Measurements from ENCODE around the gene GRM2.

Gene GRM2

GRCh38 chr3:51704511-51704950 is 2.3 kb upstream of the GRM2 start:
- in situ Hi-C loops (cut with HindIII; ENCODE audit: low sequenced_read_pairs): no loop called here

DNA sequence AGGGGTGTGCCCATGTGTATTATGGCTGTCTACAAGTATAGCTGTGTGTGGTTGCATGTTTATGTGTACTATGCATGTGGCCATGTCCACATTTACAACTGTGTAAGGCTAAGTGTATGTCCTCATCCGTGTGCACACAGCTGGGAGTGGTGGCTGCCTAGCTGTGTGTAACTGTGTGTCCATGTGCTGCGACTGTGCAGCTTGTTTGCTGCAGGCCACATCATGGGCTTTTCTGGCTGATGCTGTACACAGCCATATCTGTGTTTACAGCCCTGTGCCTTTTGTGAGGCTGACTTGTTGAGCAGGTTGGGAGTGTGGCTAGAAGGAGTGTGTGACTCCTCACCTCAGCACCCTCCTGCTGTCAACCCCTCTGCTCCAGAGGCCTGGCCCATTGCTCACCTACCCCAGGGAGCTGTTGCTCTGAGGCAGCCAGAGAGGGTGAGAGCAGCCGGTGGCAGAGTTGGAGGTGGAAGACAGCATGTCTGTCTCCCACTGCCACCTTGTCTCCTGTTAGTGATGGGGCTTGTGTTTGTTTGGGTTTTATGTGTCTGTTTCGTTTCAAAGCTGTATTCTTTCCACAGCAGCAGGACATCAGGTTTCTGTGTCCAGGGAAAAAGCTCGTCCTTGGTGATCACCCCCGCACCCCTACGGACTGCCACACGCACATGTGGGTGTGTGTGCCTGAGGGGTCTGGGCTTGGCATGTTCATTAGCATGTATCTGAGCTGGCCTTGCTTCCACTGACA is 1.4 kb upstream of the GRM2 start:
- in situ Hi-C loops (cut with HindIII; ENCODE audit: low sequenced_read_pairs): no loop called here

DNA sequence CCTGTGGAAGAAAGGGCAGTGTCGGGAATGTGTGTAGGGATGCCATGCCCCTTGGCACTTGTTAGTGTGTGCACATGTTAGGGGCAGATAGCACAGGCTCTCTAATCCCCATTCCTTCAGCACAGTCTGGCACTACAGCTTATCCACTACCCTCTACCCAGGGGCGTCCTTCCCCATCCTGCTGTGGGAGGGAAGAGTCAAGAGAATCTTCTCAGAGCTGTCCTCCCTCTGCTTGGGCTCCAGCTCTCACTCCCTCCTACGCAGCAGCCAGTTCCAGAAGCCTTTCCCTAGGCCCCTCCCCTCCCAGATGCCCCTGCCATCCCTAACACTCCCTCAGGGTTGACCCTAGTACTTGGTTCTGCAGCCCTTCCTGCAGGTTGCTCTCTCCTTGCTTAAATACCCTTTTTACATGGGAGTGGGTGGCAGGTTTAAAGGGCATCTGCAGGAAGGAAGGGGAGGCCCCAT is 815 bp upstream of the GRM2 start:
- in situ Hi-C loops (cut with HindIII; ENCODE audit: low sequenced_read_pairs): no loop called here

DNA sequence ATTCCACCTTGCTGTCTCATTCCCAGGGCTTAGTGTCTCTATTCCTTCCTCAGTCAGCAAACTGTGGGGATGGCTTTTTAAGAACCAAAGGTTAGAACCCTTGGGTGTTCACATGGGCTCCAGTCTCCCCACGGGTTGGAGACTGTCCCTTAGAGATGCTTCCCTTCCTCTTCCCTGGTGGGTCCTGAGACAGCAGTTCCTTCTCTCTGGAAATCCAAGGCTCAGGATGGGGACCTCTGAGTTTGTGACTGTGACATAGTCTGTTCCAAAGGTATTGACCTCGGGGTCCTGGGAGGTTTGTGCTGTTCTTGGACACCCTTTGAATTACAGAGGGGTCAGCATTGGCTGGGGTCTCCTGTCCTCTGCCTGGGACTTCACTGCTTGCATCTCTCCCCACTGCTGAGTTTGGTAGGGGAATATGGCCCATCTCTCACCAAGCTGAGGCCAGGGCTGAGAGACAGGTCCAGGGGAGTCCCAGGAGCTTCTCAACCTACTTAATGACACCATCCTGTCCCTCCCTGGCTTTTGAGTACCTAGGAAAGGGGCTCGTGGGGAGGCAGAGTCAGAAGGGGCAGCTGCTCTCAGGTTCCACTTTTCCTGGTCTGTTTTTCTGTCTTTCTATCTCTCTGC is 1.5 kb downstream of the GRM2 start:
- in situ Hi-C loops (cut with HindIII; ENCODE audit: low sequenced_read_pairs): no loop called here

DNA sequence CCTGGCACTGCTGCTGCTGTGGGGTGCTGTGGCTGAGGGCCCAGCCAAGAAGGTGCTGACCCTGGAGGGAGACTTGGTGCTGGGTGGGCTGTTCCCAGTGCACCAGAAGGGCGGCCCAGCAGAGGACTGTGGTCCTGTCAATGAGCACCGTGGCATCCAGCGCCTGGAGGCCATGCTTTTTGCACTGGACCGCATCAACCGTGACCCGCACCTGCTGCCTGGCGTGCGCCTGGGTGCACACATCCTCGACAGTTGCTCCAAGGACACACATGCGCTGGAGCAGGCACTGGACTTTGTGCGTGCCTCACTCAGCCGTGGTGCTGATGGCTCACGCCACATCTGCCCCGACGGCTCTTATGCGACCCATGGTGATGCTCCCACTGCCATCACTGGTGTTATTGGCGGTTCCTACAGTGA is 2.1 kb downstream of the GRM2 start:
- in situ Hi-C loops (cut with HindIII; ENCODE audit: low sequenced_read_pairs): no loop called here

DNA sequence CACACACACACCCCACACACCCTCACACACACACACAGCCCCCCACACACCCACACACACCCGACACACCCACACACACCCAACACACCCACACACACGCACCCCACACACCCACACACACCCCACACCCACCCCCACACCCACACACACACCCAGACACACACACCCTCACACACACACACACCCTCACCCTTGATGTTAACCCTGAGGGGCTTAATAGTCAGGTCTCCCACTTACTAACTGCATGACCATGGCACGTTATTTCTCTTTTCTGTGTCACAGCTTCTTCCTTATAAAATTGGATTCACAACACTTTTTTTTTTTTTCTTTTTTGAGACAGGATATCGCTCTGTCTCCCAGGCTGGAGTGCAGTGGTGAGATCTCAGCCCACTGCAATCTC is 2.8 kb downstream of the GRM2 start:
- in situ Hi-C loops (cut with HindIII; ENCODE audit: low sequenced_read_pairs): no loop called here

DNA sequence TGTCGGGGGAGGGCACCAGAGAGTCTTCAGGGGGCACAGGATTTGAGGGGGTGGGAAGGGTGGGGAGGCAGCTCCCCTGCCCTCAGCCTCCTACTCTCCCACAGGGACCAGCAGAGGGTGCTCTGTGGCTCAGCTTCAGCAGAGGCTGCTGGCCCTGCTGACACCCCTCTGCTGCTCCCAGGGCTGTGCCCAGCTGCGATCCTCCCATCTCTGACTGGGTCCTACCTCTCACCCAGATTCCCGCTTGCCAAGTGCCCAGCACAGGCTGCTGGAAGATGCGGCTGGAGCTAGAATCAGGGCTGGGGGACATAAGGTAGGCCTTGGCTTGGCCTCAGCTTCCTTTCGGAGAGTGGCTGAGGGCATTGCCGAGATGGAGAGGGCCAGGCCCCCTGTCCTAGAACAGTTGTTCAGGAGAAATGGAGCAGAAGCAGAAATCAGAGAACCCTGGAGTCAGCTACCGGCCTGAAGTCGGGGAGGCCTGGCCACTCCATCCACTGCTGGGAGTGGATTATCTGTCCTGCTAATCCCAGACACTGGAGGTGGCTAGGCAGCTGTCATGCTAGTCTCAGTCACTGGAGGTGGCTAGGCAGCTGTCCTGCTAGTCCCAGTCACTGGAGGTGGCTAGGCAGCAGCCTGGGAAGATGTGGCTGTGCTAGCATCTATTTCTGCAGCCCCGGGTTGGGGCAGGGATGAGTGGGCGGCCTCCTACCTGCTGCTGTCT is 3.9 kb downstream of the GRM2 start:
- in situ Hi-C loops (cut with HindIII; ENCODE audit: low sequenced_read_pairs): no loop called here

DNA sequence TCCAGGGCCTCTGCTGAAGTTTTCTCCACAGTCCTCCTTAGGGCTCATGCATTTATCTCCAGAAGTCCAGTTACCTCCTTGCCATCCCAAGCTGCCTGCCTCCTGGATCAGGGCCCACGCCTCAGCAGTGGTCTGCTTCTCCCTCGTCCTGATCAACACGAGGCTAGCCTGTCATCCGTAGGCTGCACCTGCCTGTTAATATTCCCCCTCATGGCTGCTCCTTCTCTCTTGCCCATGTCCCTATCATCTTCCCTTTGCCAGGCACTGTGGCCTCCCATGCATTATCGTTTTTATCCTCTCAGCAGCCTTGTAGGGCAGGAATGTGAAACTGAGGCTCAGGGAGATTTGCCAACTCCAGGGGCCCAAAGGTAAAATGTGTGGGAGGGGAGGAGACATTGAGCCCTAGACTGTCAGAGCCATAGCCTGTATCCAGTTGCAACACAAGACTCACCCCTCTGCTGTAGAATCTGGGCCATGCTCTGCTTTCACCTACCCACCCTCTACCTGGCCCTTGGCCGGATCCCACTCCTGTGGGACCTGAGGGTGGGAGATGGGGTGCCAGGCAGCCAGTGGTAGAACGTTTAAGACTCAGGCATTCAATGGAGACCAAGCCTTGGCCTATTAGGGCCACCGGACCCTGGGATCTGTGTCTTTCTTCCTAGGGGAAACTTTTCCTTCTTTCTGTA is 4.6 kb downstream of the GRM2 start:
- in situ Hi-C loops (cut with HindIII; ENCODE audit: low sequenced_read_pairs): no loop called here

- in situ Hi-C loops (cut with HindIII; ENCODE audit: low sequenced_read_pairs): no loop called here
Observed at GRCh38 chr3:51712038-51712420, 5.2 kb downstream of the GRM2 start.

- in situ Hi-C loops (cut with HindIII; ENCODE audit: low sequenced_read_pairs): no loop called here
Observed at GRCh38 chr3:51712511-51712931, 5.7 kb downstream of the GRM2 start.

- in situ Hi-C loops (cut with HindIII; ENCODE audit: low sequenced_read_pairs): no loop called here
Observed at GRCh38 chr3:51712963-51713362, 6.1 kb downstream of the GRM2 start.

DNA sequence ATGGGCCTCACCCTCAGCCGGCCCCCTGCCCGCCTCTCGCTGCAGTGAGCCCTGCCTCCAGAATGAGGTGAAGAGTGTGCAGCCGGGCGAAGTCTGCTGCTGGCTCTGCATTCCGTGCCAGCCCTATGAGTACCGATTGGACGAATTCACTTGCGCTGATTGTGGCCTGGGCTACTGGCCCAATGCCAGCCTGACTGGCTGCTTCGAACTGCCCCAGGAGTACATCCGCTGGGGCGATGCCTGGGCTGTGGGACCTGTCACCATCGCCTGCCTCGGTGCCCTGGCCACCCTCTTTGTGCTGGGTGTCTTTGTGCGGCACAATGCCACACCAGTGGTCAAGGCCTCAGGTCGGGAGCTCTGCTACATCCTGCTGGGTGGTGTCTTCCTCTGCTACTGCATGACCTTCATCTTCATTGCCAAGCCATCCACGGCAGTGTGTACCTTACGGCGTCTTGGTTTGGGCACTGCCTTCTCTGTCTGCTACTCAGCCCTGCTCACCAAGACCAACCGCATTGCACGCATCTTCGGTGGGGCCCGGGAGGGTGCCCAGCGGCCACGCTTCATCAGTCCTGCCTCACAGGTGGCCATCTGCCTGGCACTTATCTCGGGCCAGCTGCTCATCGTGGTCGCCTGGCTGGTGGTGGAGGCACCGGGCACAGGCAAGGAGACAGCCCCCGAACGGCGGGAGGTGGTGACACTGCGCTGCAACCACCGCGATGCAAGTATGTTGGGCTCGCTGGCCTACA is 8.5 kb downstream of the GRM2 start:
- in situ Hi-C loops (cut with HindIII; ENCODE audit: low sequenced_read_pairs): no loop called here

- in situ Hi-C loops (cut with HindIII; ENCODE audit: low sequenced_read_pairs): no loop called here
Observed at GRCh38 chr3:51715977-51716294, 9.1 kb downstream of the GRM2 start.

DNA sequence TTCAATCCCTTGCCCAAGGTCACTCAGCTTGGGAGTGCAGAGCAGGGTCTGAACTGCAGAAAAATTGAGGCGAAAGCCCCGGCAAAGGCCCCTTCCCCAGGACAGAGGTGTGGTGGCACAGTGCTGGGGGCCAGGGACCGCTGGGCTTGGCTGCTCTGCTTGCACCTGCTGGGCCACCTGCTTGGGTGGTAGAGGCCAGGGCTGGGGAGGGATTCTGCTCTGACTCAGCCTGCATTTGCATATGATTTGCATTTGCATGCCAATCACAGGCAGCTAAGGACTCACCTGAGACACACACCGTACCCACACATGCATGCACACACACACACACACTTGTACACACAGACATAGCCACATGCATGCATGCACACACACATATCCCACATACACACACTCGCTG is 9.9 kb downstream of the GRM2 start:
- in situ Hi-C loops (cut with HindIII; ENCODE audit: low sequenced_read_pairs): no loop called here

DNA sequence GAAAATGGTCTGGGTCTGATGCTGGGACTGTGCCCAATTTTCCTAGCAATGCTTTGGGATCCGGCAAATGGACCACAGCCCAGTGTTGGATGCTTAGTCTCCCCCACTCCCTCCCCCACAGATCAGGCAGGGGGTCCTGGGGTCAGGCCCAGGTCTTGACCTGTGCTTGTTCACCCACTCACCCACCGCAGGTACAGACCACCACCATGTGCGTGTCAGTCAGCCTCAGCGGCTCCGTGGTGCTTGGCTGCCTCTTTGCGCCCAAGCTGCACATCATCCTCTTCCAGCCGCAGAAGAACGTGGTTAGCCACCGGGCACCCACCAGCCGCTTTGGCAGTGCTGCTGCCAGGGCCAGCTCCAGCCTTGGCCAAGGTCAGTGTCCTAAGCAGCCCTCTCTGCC is 10.6 kb downstream of the GRM2 start:
- in situ Hi-C loops (cut with HindIII; ENCODE audit: low sequenced_read_pairs): no loop called here

DNA sequence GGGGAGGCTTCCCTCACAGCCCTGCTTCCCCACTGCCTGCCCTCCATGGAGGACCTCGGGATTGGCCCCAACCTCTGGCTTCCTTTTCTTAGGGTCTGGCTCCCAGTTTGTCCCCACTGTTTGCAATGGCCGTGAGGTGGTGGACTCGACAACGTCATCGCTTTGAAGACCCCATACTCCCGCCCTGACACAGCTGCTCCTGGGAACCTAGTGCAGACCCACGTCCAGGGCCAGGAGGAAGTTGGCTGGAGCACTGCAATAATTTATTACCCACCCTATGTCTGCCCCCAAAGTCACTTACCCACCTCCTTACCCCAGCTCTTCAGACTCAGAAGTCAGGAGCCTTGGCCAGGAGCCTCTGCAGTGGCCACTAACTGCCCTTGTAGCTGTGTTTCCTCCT is 11.1 kb downstream of the GRM2 start:
- in situ Hi-C loops (cut with HindIII; ENCODE audit: low sequenced_read_pairs): no loop called here

DNA sequence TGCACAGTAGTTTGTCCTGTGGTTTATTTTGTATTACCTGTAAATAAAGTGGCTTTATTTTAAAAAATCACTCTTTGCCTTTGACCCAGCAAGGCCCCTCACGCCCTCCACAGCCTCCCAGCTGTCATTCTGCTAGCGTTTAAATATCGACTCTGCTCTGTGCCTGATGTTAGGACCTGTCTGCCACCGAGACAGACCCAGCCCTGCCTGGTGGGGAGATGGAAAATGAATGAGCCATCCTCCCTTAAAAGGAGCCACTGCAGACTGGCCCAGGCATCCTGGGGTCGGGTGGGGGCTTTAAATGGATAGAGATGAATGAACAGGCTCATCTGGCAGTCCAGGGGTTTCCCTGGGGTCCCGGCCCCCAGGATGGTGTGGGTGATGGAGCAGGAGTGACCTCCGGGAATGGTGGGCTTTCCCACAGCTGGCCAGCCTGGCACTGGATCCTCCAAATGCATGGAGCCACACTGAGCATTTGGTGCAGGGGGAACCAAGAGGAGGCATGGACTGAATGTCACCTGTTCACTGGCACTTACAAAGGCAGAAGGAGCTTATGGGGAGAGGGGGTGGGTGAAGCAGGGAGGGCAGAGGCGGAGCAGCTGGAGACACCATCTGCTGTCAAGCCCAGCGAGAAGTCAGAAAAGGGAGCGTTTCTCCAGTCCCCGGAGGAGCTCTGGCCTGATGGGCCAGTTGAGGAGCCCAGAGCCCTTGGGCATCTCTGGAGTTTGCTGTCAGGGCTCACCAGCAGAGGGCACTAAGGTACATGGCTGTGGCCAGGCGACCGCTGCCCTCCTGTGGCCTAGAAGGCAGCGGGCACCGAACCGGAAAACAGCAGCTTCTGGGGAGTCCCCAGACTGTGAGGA is 11.9 kb downstream of the GRM2 start:
- in situ Hi-C loops (cut with HindIII; ENCODE audit: low sequenced_read_pairs): no loop called here

GRCh38 chr3:51719410-51720025 is 12.7 kb downstream of the GRM2 start:
- in situ Hi-C loops (cut with HindIII; ENCODE audit: low sequenced_read_pairs): no loop called here

DNA sequence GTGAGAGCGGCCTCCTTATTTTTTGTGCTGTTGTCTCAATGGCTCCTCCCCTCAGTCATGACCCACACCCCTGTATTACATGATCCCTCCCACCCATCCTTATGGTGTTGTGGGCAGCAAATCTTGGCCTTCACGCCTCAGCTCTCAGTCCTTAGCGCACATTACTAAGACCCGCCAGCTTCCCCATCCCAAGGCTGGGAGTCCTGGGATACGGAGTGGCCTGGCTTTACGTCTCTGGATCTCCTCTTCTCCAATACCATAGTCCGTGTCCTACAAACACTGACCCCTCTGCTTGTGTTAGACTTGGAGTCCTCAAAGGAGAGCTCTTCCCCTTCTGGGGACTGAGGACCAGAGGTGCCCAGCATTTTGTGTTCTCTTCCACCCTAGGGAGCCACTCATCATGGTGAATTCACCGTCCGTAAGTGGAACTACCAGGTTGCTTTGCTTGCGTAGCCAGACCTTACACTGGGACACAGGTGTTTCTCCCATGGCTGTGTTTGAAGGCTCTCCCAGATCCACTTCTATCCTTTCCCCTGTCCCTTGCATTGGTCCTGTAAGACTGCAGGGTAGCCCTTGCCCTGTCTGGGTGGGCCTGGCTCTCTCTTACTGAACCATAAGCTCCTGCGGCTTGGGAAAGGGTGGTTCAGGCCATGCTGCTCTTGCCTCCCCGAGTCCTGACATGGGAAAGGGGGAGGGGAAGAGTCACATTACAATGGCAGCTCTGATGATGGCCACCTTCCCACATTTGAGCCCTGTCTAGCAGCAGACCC is 13.6 kb downstream of the GRM2 start:
- in situ Hi-C loops (cut with HindIII; ENCODE audit: low sequenced_read_pairs): no loop called here
